NCI-H748 (cell line): ENCODE results near the gene PNMA5.
"Not testable (repeated sequence)": the region's sequence is repeated elsewhere in the genome, so short reads cannot be mapped to it uniquely, and the experiment has no call there.

ENCODE experiments used
- DNase-seq: peaks from one replicate; lab custom pipeline; 2025; ENCODE audit not compliant: unreplicated experiment; lab: John Stamatoyannopoulos, UW

Gene PNMA5

DNA sequence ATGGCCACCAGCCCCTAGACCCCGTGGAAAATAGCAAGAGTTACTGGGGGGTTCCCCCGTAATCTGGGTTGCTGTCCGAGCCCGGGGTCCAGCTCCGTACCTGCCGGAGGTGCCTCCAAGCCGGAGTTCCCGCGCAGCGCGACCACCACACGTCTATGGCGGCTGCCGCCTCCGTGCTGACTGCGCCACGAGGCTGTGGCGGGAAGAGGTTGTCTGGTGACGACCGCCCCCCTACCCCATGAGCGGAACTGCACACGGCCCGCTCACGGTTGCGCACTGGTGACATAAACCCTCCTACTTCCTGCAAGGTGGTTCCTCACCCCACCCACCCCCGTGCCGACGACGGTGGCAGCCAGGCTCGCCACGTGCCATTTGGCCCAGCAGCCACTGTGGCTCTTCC, at the start of gene PNMA5:
Gene PNMA5 (minus strand): TSS at position 184 of the 400 bp plus-strand sequence. CDS start 2,518 bp downstream, outside the sequence.
- DNase-seq: no peak

GRCh38 chrX:153032397-153033118, 38.6 kb upstream of the PNMA5 start:
- peak; percentile 64 for DNase-seq

- DNase-seq: no peak
Measured at GRCh38 chrX:153030801-153031200, 36.9 kb upstream of the PNMA5 start.

DNA sequence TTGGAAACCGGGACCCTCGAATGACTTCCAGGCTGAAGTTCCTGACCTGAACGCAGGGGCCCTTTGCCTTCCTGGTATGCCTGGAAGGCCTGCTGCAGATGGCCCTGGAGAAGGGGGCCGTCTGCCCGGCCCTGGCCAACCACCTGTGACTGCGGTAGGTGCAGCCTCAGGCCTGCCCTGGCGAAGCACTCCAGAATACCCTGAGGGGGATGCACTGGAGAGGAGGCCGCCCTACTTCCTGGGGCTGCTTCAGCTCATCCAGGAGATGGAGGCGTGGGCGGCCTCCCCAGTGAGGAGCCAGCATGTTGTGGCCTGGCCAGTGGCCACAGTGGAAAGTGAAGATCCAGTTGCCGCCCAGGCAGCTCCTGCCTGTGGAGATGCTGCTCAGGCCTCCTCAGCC, 36.0 kb upstream of the PNMA5 start:
- no peak for DNase-seq

GRCh38 chrX:153029162-153029561, 35.2 kb upstream of the PNMA5 start:
- DNase-seq: no peak

GRCh38 chrX:153028487-153028886, 34.6 kb upstream of the PNMA5 start:
- DNase-seq: not testable (repeated sequence)

DNA sequence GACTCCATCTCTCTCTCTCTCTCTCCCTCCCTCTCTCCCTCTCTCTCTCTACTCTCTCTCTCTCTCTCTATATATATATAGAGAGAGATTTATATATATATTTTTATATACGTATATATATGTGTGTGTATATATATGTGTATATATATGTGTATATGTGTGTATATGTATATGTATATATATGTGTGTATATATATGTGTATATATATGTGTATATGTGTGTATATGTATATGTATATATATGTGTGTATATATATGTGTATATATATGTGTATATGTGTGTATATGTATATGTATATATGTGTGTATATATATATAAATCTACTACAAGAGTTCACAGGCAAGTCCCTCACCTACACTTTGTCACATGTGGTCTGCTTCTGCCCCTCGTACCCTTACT, 32.6 kb upstream of the PNMA5 start:
- DNase-seq: not testable (repeated sequence)

DNA sequence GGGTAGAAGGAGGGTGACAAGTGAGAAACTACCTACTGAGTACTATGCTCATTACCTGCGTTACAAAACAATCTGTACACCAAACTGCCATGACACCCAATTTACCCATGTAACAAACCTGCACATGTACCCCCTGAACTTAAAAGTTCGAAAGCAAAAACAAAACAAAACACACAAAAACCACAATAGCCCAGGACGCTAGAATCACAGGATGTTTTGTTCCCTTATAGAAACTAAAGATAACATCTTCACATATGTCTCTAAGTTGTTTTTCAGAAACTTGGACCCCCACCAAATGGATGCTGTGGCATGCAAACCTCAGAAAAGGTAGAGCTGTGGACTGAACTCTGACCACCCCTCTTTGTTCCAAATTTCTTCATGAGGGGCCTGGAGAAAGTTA, 25.2 kb upstream of the PNMA5 start:
- no peak for DNase-seq

- not testable (repeated sequence) for DNase-seq
Measured at GRCh38 chrX:153017174-153017573, 23.3 kb upstream of the PNMA5 start.

GRCh38 chrX:153004780-153005179, 10.9 kb upstream of the PNMA5 start:
- DNase-seq: no peak

- no peak for DNase-seq
Measured at GRCh38 chrX:153003981-153004380, 10.1 kb upstream of the PNMA5 start.

DNA sequence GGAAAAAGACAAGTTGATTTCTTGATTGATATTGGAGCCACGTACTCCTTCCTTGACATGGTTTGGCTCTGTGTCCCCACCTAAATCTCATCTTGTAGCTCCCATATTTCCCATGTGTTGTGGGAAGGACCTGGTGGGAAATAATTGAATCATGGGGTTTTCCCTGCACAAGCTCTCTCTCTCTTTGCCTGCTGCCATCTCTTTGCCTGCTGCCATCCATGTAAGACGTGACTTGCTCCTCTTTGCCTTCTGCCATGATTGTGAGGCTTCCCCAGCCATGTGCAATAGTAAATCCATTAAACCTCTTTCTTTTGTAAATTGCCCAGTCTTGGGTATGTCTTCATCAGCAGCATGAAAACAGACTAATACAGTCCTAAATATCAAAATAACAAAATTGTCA, 8.3 kb upstream of the PNMA5 start:
- DNase-seq: not testable (repeated sequence)

DNA sequence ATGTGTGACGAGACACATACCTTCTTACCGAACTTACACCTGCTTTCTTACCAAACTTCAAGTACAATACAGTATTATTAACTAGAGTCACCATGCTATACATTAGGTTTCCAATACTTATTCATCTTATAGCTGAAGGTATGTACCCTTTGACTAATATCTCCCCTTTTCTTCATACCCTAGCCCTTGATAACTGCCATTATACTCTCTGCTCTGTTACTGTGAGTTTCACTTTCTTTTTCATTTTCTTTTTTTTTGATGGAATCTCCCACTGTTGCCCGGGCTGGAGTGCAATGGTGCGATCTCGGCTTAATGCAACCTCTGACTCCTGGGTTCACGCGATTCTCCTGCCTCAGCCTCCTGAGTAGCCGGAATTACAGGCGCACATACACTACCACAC, 3.4 kb upstream of the PNMA5 start:
- DNase-seq: no peak

DNA sequence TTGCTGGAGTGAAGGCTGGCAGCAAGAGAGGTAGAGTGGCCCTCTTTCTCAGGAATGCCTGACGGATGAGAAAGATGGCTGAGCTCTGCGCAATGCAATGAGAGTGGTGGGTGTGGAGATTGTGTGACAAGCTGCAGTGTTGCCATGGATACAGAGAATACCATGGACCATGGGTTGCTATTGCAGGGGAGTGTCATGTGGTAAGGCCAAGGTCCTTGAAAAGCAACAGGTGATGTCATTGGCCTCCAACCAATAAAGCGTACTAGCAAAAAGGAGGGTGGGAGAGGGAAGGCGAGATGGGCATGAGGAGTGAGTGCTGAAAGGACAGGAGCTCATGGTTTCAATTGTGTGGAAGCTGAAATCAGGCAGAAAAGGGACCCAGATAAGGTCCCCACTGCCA, 1.8 kb downstream of the PNMA5 start:
- peak; percentile 40 for DNase-seq

GRCh38 chrX:152991123-152991522, 2.8 kb downstream of the PNMA5 start:
- DNase-seq: no peak

GRCh38 chrX:152989292-152989658, 4.6 kb downstream of the PNMA5 start:
- no peak for DNase-seq

DNA sequence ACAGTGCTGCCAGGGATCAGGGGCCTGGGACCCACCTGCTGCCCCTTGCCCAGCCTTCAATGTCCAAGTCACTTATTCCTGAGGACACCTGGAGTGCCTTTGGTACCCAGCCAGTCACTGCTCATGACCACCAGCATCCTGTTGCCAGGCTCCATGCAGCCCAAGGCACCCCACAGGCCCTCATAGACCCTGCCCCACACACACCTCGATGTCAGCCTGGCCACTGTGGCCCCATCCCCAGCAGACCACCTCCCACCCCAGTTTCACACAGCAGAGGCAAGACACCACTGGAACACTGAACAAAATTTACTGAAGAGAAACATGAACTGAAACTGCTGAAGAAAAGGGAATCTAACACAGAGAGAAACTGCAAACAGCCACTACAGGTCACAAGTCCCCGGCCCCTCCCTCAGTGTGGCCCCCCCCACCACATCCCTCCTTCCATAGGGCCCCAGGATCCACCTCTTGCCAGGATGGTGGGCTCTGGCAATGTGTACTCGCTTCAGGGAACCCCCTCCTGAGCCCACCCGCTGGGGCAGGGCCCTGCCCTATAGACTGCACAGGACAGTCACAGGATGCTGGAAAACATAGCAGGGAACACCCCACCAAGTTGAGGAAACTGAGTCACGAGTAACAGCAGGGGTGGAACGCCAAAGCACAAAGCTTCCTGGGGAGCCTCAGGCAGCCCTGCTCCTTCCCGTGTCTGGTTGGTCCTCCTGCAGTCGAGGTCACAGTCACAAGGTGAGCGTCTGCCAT, 5.2 kb downstream of the PNMA5 start:
- DNase-seq: no peak

DNA sequence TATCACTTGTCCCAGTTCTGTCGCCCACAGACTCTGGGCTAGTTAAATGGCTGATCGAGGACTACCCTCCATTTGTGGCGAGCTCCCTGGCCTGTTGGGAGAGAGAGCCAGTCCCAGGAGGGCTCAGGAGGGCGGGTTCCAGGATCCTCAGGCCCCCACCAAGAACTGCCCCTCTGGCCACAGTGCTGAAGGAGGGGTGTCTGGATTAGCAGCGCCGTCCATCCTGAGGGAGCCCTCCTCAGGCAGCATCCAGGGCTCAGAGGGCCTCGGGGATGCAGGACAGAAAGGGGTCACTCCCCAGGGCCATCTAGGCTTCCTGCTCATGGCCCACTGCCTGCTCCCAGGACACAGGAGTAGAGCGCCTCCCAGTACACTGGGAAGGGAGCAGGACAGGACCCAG, 6.1 kb downstream of the PNMA5 start:
- no peak for DNase-seq

GRCh38 chrX:152987156-152987555, 6.8 kb downstream of the PNMA5 start:
- not testable (repeated sequence) for DNase-seq

DNA sequence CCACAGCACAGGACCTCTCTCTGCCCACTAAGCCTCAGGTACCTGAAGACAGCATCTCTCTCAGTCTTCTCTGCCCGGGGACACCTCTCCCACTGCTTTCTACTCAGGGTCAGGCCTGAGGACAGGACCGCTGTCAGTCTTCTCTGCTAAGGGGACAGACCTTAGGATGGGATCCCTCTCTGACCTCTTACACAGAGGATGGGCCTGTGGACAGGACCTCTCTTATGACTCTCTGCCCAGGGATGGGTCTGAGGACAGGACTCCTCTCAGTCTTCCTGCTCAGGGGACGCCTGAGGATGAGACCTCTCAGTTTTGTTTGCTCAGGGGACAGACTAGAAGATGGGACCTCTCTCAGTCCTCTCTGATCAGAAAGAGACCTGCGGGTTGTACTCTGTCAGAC, 8.5 kb downstream of the PNMA5 start:
- DNase-seq: not testable (repeated sequence)

- no peak for DNase-seq
Measured at GRCh38 chrX:152968193-152968592, 25.7 kb downstream of the PNMA5 start.

- DNase-seq: no peak
Measured at GRCh38 chrX:152960115-152960514, 33.8 kb downstream of the PNMA5 start.

- no peak for DNase-seq
Measured at GRCh38 chrX:152959626-152960025, 34.3 kb downstream of the PNMA5 start.
